Measurements from ENCODE around the gene P2RY13.

DNA sequence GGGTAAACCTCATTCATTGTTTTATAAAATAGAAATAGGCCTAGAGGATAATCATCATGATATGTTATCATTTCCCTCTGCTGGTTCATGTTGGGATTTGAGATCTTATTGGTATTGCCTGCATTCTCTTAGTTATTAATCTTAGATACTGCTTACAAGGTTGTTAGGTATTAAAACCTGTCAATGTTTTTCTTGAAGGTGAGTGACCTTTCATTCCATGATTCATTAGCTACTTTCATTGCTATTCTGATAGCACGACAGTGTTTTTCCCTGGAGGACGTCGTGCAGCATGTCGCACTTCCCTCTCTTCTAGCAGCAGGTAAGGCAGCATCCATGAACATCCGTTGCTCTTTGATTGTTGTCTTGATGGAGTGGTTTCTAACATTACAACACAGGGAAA is 38.1 kb upstream of the P2RY13 start:
- TF ChIP-seq, protein P1, sequence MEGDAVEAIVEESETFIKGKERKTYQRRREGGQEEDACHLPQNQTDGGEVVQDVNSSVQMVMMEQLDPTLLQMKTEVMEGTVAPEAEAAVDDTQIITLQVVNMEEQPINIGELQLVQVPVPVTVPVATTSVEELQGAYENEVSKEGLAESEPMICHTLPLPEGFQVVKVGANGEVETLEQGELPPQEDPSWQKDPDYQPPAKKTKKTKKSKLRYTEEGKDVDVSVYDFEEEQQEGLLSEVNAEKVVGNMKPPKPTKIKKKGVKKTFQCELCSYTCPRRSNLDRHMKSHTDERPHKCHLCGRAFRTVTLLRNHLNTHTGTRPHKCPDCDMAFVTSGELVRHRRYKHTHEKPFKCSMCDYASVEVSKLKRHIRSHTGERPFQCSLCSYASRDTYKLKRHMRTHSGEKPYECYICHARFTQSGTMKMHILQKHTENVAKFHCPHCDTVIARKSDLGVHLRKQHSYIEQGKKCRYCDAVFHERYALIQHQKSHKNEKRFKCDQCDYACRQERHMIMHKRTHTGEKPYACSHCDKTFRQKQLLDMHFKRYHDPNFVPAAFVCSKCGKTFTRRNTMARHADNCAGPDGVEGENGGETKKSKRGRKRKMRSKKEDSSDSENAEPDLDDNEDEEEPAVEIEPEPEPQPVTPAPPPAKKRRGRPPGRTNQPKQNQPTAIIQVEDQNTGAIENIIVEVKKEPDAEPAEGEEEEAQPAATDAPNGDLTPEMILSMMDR (IDR thresholded peaks at IDR 0.05; ENCODE audit: low read length): no peak
- TF ChIP-seq EZH2 (optimal IDR thresholded peaks at IDR 0.05; ENCODE audit: low read depth, low read length): no peak
- TF ChIP-seq EZH2phosphoT487 (IDR thresholded peaks at IDR 0.05; ENCODE audit: low read length): no peak
